Epithelial cell of proximal tubule (primary cell): ENCODE data around the gene SELENOO. TPM values are rescaled to one million over a fixed set of nuclear protein-coding genes. Genes with fewer than 3 reads are reported as not detected.

ENCODE experiments used
- DNase-seq: peaks from one replicate; pipeline ENCODE4 v3.0.0-alpha.2; 2011; ENCODE audit warnings: low read depth
- H3K4me3 ChIP-seq: 2 replicates; pipeline ENCODE4 v1.5.1; 2011; ENCODE audit warnings: low read depth, mild to moderate bottlenecking, low read length
- total RNA-seq: library from RNA; depleted of rRNA; stranded (reverse); fragments of >200 nt; gene quantifications from 2 replicates; pipeline ENCODE4 v1.2.3, GENCODE V29; 2015
- TF ChIP-seq, protein P1 (sequence below): conservative IDR thresholded peaks from 2 replicates; pipeline ENCODE4 v1.5.1; 2012; ENCODE audit warnings: low read depth, mild to moderate bottlenecking, low read length

The SELENOO gene
- total RNA-seq, 1 donor from 2014 or later: 31.1 TPM

DNA sequence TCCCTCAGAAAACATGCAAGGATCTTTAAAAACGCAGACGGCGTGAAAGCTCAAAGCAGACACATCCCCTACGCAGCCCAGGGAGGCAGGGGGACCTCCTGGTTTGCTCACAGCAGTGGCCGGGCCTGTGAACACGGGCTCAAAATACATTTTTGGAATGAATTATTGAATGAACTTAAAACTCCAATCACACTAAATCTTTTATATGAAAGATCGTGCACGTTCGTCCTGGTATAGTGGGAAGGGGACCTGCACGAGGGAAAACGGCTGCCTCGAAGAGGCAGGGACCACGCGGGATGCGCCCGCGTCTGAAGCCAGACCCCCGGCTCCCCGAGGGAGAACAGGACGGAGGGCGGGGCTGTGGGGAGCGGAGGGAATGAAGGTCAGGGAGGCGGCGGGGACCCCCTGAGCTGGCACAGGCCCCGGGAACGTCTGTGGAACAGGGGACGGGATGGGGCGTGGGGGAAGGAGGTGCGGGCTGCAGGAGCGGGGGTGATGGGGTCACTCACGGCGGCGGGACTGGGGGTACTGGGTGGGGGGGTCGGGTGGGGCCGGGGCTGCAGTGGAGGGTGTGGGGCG is 31.5 kb upstream of the SELENOO start:
- no peak overlapping the region for H3K4me3 ChIP-seq
- TF ChIP-seq, protein P1, sequence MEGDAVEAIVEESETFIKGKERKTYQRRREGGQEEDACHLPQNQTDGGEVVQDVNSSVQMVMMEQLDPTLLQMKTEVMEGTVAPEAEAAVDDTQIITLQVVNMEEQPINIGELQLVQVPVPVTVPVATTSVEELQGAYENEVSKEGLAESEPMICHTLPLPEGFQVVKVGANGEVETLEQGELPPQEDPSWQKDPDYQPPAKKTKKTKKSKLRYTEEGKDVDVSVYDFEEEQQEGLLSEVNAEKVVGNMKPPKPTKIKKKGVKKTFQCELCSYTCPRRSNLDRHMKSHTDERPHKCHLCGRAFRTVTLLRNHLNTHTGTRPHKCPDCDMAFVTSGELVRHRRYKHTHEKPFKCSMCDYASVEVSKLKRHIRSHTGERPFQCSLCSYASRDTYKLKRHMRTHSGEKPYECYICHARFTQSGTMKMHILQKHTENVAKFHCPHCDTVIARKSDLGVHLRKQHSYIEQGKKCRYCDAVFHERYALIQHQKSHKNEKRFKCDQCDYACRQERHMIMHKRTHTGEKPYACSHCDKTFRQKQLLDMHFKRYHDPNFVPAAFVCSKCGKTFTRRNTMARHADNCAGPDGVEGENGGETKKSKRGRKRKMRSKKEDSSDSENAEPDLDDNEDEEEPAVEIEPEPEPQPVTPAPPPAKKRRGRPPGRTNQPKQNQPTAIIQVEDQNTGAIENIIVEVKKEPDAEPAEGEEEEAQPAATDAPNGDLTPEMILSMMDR: no peak
- DNase-seq: no peak

DNA sequence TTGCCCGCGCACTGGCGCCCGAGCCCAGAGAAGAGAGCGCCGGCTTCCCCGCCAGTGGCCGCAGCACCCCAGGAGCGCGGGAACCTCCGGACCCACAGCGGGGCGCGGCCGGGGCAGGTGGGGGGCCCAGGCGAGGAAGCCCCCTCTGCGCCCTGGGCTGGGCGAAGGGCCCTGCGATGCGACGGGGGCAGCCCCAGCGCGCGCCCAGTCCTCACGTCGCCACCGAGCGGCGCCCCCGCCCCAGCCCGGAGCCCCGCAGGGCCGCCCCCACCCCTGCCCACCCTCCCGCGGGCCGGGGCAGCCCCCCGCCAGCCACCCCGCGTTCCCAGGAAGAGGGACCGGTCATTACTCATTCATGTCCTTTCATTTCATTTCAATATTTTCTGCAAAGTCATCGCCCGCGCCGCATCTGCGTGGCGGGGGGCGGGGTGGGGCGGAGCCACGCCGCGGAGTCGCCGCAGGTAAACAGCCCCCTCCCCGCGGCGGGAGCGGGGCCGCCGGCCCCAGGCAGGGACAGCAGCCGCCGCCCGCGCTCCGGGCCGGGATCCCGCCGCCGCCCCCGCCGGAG is 31.0 kb upstream of the SELENOO start:
- TF ChIP-seq, protein P1: no peak
- H3K4me3 ChIP-seq: no peak overlapping the region
- DNase-seq: no peak

DNA sequence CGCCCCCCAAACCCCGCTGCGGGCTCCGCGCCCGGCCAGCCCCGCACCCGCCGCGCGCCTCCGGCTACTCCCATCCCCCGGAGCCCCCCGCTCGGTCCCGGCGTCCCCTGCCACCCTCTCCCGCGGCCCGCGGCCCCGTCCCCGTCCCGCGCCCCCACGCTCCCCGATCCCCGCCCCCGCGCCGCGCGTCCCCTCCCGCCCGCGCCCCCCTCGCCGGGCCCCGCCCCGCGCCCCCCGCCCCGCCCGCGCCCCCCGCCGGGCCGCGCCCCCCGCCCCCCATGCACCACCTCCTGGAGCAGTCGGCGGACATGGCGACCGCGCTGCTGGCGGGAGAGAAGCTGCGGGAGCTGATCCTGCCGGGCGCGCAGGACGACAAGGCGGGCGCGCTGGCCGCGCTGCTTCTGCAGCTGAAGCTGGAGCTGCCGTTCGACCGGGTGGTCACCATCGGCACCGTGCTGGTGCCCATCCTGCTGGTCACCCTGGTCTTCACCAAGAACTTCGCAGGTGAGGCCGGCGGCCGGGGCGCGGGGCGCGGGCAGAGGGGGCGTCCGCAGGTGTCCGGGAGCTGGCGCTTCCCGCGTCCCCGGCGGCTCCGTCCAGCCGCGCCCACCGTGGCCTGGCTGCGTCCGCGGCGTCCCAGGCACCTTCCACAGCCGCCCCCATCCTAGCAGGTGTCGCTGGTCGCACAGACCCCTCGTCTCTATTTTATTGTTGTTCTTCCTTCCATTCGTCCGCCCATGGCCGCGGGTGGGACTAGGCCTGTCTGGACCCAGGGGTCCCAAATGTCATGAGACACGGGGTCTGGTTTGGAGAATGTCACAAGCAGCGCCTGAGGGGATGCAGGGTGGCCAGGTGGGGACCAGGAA is 30.1 kb upstream of the SELENOO start, which contains the start of gene PANX2:
PANX2 (plus strand) TSS at position 279 of the 866 bp plus-strand sequence; CDS start at position 279, 0 bp downstream.
- H3K4me3 ChIP-seq: no peak within 1 kb of the TSS
- TF ChIP-seq, protein P1: no peak
- DNase-seq: no peak

DNA sequence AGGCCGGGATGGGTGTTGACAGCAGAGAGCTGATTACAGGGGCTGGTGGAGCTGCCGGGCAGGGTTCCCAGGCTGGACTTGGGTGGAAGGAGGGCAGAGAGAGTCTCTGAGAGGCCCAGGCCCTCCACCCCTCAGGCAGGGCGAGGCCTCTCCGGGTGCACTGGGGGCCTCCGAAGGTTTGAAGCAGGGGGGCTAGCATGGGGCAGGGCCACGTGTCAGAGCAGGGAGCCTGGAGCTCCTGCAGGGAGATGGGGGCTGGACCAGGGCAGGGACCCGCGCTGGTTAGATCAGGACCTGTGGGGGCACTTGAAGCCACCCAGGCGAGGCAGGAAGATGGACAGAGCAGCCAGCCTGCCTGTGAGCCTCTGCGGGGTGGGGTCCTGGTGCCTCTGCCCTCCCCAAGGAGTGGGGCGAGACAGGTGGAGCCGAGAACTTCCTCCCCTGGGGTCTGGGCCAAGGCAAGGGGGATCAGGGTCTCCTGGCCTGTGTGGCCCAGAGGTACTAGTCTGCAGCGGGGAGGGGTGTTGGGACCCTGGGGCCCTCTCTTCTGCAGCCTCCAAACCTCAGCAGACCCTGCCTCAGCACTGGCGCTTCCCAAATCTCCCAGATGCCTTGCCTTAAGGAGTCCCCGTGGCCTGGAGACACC is 29.4 kb upstream of the SELENOO start:
- no peak for DNase-seq
- TF ChIP-seq, protein P1: no peak
- no peak overlapping the region for H3K4me3 ChIP-seq

DNA sequence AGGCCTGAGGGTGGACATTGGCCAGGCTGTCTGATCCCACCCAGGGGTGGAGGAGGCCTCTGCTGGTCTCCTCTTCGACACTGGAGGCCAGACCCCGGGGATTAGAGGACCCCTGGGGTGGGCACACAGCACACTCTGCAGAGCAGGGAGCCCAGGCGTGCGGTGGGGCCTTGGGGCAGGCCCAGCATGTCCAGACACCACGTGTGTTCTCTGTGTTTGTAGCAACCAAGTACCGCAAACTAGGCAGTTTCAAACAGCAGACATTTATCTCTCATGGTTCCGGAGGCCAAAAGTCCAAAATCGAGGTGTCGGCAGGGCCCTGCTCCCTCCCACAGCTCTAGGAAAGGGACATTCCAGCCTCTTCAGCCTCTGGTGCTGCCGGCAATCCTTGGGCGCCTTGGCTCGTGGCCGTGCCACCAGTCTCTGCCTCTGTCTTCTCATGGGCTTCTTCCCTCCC is 28.8 kb upstream of the SELENOO start:
- DNase-seq: no peak
- TF ChIP-seq, protein P1: no peak
- H3K4me3 ChIP-seq: no peak overlapping the region

DNA sequence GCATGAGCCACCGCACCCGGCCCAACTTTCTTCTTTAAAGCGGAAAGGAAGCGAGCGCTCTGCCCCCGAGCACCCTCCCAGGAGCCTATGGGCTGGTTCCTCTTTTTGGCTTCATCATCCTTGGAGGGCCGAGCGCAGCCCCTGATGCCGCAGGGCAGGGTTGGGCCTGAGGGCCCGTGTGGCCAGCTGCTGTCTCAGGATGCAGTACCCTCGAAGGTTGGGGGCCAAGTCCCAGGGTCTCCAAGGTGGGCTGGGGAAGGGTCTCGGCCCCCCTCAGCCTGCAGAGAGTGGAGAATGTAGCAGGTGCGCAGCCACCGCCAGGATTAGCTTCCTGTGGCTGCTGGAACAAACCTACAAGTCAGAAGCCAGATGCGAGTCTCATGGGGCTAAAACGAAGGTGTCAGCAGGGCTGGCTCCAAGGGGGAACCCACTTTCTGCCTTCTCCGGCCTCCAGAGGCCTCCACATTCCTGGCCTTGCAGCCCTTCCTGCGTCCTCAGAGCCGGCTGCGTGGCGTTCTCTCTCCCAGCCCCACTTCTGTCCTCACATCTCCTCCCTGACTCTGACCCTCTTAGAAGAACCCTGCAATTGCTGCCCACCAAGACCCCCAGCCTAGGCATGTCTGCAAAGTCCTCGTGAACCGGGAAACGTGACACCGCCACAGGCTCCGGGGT is 27.4 kb upstream of the SELENOO start:
- DNase-seq: no peak
- TF ChIP-seq, protein P1: no peak
- H3K4me3 ChIP-seq: no peak overlapping the region
